ENCODE results near the gene PLEKHH3.

Gene PLEKHH3, protein sequence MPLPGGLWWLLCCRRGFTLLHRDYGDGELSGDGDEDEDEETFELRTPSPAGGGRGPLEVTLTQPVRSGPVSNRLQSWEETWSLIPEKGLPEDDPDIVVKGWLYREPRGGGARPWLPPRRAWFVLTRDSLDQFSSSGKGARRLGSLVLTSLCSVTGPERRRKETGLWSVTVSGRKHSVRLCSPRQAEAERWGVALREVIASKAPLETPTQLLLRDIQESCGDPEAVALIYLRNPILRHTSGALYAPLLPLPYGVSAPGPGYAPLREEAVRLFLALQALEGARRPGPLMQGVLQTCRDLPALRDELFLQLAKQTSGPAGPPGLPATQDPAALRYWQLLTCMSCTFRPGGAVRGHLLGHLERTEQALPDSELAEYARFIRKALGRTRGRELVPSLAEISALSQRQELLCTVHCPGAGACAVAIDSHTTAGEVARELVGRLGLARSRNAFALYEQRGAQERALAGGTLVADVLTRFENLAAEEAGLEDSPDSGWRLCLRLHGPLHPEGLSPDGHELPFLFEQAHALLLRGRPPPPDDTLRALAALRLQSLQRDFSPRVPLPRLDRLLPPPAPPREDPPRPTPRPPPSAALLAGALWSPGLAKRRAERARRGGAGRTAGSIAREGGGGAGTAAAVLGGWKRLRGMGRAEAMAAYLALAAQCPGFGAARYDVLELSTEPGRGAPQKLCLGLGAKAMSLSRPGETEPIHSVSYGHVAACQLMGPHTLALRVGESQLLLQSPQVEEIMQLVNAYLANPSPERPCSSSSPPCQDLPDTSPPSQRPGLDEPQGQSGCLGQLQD

DNA sequence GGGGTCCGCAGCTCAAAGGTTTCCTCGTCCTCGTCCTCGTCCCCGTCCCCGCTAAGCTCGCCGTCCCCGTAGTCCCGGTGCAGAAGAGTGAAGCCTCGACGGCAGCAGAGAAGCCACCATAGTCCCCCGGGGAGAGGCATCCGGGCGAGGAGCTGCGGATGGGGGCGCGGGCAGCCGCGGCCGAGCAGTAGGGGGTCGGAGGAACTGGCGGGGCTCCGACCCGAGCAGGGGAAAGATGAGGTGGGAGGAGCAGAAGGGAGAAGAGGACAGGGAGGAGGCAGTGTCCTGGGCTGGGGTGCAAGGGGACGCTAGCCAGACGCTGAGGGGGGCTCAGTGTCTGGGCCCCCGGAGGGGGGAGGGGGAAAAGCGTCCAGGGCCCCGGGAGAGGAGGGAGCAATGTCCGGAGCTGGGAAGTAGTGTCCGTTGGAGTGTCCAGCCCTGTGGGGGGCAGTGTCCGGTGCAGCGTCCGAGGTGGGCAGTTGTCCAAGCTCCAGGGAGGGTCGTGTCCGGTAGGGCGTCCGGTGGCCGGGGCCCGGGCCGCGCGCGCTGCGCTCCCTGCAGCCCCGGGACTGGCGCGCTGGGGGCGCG lies at the start of gene PLEKHH3:
TSS of gene PLEKHH3 (minus strand) at position 571 of the 588 bp plus-strand sequence. CDS start at position 140, 431 bp downstream.
- peak in 3 of 58 donors; percentile 43 to 65 (median 52) for DNase-seq

DNA sequence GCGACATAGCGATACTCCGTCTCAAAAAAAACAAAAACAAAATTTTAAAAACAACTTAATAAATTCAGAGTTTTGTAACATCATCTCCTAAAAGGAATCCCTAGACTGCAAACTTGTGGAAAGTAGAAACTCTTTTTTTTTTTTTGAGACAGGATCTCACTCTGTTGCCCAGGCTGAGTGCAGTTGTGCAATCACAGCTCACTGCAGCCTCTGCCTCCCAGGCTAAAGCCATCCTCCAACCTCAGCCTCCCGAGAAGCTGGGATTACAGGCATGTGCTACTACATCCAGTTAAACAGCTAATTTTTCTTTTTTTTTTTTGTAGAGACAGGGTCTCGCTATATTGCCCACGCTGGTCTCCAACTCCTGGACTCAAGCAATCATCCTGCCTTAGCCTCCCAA lies 48.3 kb upstream of the PLEKHH3 start:
- DNase-seq: no peak

DNA sequence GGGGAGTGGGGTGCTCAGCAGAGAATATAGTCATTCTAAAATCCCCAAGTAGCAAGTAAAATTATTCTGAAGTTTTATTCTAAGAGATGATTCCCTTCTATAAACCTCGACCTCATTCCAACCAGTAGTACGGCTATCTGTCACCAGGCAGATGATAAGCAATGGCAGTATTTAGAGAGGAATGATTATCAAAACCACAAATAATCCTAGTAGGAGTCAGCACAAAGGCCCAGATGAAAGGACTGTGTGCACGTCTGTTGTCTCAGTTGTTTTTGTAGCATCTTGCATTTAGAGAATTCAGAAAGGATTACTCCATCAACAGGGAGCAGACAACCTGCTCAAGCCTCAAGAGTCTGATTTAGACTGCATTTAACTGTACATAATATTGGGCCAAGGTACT lies 46.8 kb upstream of the PLEKHH3 start:
- DNase-seq: no peak

DNA sequence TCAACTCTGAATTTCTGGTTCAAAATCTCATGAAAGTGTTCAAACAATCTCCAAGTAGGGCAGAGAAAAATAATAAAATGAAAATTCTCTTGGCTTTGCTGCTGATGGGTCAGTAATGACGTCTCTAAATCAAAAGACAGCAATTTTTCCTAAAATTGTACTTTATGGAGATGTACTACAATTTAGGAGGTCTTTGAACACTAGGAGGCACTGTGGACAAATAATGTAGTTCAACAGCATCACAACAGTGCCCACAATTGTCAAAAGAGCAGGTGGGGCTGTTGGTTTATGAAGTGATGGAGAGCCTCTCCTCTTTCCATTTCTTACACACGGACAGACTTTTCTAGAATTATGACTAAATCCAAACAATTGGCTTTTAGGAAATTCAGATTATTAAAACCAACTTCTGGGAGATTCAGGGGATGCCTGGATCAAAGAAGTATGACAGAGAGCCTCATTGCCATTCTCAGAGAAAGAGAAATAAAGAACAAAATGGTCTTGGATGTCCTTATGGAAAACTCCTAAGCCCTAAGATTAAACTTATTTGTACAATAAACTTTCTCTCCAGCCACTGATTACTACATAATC lies 44.3 kb upstream of the PLEKHH3 start:
- peak in 13 of 58 donors; percentile 6 to 69 (median 13) for DNase-seq

DNA sequence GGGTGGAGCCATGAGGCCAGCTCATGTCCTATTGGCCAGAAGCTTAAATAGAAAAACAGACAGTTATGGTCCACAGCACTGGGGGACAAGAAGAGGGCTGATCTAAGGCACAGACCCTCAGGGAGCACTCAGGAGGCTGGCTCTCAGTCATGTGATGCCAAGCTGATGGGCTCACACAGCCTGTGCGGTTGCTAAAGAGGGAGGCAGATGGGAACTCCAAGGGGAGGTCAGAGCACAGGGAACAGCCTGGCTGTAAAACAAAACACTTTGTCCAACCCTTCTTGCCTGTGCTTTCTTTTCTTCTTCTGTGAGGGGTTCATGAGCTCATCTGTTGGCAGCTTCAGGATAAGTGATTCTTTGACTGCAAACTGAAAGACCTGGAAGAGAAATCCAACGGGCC lies 32.8 kb upstream of the PLEKHH3 start:
- DNase-seq: no peak

DNA sequence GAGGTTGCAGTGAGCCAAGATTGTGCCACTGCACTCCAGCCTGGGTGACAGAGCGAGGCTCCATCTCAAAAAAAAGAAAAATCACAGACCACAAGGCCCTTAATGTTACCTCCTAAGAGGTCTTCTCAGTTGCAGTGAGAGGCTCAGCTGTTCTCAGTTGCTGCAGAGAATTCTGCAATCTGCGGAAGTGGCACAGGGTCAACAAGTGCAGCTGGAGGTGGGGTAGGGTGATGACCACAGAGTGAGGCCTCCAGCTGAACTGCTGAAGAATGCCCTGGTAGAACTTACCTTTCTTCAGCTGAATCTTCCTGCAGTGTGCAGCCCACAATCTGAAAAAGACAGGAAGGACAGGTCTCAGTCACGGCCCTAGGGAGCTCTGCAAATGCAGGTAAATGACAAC lies 31.8 kb upstream of the PLEKHH3 start:
- no peak for DNase-seq

DNA sequence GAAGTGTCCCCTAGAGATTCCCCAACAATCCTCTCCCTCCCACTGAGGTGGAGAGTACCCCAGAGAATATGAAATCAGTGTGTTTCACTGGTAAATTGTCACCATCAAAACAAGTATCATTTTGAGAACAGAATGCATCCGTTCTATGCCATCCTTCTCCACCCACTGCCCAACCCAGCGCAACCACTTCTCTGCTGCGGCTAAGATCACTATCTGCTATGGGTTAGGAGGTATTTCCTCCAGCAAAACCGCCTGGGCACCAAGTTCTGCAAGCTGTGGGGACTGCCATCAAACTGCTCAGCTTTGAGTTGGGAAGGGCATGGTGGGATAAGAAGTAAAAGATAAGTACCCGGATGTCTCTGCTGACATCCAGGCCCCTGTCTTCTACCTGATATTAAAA lies 29.9 kb upstream of the PLEKHH3 start:
- no peak for DNase-seq

DNA sequence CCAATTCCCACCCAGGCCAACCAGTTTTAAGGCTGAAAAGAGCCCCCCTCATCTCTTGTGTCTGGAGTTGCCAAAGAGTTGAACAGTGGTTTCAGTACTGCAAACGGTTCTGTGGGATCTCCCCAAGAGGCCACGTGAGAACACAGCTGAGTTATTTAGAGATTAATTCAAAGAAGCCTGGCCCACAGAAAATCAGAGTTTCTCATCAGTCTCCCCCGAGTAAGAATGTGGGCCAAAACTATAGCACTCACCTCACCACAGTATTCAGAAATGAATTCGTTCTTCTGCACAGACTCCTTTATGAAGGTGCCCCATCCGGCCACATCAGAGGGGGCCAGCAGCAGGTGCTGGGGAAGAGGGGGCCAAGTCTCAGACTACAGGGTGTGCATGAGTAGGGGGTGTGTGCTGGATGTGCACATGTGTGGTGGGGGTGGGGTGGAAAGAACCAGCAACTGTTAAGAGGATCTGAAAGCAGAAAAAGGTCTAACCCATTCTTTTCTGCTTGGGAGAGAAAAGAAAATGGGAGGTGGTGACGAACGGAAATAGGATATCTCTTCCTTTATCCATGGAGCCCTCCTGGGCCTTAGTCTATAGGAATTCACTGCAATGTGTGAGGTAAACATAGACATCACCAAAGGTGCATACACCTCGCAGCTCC lies 28.2 kb upstream of the PLEKHH3 start:
- DNase-seq: no peak

DNA sequence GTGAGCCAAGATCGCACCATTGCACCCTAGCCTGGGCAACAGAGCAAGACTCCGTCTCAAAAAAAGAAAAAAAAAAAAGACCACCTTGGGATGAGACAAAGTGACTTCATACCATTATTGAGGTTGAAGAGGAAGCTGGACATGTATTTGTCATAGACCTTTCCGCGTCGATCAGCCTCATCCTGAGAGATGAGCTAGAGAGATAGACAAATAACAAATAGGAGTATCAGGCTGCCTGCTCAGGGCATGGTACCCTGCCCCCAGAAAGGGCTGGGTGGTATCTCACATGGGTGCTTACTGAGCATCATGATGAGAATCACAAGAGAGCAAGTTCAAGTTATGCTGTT lies 27.7 kb upstream of the PLEKHH3 start:
- DNase-seq: no peak

DNA sequence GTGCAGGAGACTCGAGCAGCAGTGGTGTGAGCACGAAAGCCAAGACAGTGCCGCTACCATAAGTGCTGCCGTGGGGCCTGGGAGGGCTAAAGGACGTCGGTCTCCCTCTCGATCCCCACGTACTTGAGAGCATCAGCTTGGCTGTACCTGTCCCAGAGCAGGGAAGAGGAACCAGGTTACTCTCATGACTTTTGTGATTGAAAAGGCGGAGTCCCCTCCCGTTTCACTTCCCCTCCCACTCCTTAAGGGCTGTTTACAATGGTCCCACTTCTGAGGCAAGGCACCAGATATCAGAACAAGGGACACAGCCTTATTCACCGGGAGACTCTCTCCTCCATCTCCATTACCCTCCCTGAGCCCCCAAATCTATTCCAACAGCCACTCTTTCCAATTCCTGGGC lies 25.7 kb upstream of the PLEKHH3 start:
- no peak for DNase-seq

DNA sequence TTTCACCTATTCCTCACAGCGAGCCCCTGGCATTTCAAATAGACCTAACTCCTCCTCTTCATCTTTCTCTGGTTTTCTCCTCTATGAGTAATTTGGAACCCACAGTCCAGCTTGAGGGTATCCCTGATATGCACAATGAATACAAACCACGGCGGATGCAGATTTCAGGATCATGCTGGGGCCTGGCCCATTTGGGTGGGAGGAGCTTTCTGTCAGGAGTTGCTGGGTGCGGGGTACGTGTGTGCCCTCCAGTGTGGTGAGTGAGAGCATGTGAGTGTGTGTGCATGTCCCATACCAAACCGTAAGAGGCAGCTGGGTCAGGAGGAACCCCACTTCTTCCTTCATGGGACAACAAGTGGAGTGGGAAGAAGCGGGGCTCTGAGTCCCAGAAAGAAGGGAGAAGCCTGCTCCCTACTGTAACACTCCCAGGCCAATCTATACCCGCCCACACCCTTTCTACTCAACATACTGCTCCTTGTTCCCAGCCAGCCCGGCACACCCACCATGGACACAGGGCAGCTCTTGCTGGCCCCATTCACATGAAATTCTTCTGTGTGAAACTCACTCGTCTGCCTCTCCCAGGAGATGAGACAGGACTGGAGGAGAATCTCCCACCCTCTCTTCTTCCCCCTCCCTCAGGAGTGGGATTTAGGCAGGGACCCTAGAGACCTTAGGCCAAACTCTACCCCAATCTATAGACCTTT lies 23.9 kb upstream of the PLEKHH3 start:
- DNase-seq: no peak

DNA sequence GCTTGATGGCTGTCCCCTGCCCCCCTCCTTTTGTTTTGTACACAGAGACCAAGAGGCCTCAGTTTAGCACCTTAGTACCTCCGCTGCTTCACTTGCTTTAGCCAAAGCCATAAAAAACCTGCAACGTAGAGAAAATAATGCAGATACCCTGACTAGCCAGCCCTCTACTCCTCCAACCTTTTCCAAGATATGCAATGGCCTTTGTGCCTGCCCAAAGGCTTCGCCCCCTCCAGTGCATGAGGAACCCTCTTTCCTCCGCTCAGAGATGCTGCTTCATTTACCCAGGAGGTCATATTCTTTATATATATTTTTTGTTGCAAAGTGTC lies 22.6 kb upstream of the PLEKHH3 start:
- no peak for DNase-seq

DNA sequence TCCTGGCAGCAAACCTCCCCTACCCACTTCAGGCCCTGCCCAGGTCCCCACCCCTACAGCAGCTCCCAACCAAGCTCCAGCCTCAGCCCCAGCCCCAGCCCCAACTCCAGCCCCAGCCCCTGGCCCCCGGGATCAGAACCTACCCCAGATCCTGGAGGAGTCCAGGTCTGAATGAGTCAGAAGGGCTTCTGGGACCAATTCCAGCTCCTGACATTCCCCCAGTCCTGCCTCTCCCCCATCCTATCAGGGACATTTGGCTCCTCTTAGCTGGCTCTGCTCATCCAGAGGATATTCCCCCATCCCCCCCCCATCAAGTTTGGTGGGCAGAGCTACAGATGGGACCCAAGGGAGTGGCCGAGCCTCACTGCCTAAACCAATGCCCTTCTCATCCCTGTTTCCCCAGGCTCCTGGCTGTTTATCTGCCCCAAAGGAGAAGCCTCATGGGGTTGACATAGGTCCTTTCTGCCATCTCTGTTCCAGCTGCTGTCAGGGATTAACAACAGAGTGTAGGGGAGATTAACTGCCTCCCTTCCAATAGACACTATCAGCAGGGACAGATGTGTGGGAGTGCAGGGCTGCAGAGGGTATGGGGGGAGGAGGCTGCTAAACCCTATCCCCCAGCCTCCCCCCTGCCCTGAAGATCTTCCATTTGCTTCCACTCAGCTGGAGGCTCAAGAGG lies 22.1 kb upstream of the PLEKHH3 start:
- peak in 2 of 58 donors; percentile 9 for DNase-seq

DNA sequence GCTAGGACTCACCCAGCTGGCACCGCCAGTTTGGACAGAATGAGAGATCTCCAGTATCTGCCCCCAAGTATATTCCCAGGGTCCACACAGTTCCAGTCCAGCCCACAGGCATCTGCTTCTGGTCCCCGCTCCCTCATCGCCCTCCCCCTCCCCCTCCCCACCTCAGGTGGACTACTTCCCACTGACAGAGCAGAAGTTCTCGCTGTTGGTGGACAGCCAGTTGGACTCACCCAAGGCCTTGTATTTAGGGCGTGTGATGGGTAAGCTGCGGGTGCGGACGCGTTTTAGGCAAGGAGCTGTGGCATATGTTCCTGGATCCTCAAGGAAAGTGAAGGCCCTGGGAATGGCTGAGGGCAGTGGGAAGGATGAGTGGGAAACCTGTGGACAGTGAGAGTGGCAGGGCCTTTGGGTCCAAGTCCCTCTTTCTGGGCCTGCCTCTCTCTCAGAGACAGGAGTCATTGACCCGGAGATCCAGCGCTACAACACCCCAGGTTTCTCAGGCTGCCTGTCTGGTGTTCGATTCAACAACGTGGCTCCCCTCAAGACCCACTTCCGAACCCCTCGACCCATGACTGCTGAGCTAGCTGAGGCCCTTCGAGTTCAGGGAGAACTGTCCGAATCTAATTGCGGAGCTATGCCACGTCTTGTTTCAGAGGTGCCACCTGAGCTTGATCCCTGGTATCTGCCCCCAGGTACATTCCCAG lies 20.5 kb upstream of the PLEKHH3 start:
- DNase-seq: no peak

DNA sequence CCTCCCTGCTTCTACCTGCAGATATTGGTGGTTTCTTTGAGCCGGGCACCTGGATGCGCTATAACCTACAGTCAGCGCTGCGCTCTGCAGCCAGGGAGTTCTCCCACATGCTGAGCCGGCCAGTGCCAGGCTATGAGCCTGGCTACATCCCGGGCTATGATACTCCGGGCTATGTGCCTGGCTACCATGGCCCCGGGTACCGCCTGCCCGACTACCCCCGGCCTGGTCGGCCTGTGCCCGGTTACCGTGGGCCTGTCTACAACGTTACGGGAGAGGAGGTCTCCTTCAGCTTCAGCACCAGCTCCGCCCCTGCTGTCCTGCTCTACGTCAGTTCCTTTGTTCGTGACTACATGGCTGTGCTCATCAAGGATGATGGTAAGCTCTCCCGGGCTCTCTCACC lies 18.7 kb upstream of the PLEKHH3 start:
- DNase-seq: no peak

DNA sequence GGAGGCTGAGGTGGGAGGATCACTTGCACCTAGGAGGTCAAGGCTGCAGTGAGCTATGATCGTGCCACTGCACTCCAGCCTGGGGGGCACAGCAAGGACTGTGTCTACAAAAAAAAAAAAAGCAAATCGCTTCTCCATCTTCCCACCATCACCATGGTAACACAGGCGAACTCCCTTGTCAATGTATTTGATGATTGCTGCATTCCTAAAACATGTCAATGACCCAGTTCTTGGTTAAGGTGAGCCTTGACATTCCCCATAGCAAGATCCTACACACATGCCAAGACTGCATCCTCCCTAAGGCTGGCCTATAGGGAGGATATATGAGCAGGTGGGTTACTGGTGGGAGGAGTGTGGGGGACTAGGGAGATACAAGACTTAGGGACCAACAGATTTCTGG lies 17.7 kb upstream of the PLEKHH3 start:
- no peak for DNase-seq

DNA sequence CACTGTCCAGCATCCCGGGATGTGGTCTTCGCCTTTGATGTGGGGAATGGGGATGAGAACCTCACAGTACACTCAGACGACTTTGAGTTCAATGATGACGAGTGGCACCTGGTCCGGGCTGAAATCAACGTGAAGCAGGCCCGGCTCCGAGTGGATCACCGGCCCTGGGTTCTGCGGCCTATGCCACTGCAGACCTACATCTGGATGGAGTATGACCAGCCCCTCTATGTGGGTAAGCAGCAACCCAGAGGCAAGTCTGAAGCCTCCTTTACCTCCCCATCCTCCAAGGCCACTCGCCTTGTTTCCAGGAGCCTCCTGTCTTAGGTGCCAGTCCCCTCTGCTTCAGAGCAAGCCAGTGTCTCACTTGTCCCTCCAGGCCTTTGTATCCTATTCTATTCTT lies 15.7 kb upstream of the PLEKHH3 start:
- no peak for DNase-seq

DNA sequence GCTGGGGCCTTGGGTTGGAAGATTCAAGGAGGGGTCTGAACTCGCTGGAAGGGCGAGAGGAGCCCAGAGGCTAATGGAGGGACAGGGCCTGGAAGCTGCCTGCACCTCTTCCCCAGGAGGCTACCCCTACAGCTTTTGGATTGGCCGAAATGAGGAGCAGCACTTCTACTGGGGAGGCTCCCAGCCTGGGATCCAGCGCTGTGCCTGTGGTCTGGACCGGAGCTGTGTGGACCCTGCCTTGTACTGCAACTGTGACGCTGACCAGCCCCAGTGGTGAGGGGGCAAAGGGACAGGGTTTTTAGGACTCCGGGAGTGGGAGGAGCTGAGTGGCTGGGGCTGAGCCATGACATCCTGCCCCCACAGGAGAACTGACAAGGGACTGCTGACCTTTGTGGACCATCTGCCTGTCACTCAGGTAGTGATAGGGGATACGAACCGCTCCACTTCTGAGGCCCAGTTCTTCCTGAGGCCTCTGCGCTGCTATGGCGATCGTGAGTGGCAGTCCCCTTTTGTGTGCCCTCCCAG lies 14.3 kb upstream of the PLEKHH3 start:
- no peak for DNase-seq

DNA sequence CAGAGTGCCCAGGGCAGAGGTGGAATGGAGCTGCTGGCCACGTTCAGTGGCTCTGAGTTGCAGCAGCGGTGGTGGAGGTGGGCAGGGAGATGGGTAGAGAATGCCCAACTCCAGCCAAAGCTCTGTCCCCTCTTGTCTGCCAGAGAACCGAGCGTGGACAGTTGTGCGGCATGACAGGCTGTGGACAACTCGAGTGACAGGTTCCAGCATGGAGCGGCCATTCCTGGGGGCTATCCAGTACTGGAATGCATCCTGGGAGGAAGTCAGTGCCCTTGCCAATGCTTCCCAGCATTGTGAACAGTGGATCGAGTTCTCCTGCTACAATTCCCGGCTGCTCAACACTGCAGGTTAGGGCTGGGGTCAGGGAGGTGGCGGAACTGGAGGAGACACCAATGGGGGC lies 13.8 kb upstream of the PLEKHH3 start:
- no peak for DNase-seq

Data from anterior cingulate cortex (tissue), 58 donors.